GM21526 (cell line): ENCODE results near the gene HOXB13.

Source experiments
- ATAC-seq: cut with Tn5 transposase; IDR thresholded peaks from one replicate; pipeline ENCODE4 v1.9.1; 2021; ENCODE audit warnings: moderate library complexity; ENCODE audit not compliant: unreplicated experiment, low FRiP score

HOXB13 gene

DNA sequence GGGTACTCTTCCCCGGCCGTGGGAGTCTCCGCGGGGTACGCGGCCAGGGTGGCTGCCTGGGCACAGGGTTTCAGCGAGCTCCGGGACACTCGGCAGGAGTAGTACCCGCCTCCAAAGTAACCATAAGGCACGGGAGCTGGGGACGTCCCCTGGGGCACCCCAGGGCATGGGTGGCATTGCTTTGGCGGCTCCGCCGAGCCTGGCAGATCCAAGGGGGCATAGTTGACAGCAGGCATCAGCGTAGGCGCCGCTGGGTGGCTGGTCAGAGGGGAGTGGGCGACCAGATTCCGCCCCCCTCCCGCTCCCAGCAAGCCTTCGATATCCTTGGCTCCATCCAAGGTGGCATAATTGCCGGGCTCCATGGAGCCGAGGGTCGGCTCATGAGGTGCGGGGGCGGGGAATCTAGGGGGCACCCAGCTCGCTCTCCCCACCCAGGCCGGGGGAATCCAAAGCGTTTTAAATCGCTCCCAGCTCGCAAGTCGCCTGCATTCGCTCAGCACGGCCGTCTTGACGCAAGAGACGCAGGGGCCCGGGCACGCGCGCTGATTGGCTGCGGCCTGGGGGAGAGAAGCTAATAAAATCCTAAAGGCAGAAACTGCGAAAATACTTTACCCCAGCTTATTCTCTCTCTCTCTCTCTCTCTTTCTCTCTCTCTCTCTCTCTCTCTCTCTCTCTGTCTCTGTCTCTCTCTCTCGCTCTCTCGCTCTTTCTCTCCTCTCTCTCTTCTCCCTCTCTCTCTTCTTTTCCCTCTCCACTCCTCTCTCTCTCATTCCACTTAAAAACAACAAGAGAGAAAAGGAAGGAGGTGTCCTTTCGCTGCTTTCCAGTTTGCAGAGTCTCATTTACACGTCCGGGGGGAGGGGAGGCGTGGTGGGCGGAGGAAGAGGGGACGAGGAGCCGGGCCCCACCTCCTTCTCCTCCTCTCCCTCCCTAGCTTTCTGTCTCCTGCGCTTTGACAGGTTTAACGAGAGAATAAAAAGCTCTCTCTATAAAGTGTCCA, at the start of gene HOXB13:
TSS of gene HOXB13 (minus strand) at position 519 of the 1,000 bp plus-strand sequence. CDS start at position 362, 157 bp downstream.
- no peak for ATAC-seq

DNA sequence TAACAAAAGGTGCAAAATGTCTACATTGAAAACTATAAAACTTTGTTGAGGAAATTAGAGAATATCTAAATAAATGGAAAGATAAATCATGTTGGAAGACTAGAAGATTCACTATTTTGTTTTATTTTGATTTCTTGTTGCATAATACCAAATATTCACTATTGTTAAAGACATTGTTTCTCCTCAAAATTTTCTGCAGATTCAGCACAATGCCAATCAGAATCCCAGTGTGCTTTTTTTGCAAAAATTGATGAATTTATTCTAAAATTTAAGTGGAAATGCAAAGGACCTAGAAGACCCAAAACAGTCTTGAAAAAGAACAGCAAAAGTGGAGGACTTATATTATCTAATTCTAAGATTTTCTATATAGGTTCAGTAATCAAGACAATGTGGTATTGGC, 48.1 kb upstream of the HOXB13 start:
- no peak for ATAC-seq

DNA sequence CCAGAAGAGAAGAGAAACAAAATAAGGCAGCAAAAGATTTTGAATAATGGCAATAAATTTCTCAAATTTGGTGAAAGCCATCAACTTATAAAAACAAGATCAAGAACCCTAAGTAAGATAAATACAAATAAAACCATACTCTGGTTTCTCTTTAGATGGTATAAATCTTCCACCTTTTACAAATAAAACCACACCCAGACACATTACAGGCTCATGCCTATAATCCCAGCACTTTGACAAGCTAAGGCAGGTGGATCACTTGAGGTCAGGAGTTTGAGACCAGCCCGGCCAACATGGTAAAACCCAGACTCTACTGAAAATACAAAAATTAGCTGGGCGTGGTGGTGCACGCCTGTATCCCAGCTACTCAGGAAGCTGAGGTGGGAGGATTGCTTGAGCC, 44.7 kb upstream of the HOXB13 start:
- no peak for ATAC-seq

DNA sequence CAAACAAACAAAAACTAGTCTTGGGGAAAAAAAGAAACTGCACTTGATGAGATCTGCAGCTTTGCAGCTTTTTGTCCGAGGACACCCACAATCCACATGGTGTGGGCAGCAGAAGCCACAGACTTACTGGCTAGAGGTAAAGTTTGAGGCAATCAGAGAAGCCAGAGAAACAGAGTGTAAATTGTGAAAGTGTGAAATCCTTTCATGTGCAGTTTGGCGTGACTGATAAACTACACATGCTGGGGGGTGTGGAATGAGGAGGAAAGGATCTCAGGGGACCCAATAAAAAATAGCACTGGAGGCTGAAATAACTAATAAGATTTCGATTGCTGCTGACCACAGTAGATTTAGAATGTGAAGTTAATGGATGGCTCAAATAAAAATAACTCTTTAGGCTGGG, 42.4 kb upstream of the HOXB13 start:
- ATAC-seq: no peak

DNA sequence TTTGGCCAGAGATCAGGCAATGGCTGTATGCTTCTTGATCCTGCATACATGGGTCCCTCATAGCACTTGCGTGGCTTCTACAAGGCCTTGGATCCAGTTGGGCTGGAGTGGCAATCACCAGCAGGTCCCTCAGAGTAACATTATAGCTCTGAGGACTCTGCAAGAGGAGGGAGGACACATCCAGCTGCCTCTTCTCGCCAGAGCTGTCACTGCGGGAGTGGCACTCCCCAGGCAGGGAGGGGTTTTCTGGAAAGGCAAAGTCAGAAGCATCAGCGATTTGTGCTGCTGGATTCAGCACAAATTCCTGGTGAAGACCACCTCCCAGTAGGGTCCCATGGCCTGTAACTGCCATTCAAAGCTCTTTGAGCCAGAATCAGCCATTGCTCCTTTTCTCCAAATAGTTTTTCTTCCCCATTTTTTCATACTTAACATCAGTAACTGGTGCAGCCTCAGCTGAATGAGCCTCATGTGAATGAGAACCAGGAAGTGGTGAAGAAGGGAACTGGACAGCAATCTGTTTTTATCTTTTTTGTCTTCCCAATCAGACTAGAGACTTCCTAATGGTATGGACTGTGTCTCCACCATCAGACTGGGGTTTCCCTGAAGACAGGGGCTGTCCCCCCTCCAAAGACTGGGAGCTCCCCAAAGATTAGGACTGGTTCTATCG, 40.6 kb upstream of the HOXB13 start:
- ATAC-seq: no peak

DNA sequence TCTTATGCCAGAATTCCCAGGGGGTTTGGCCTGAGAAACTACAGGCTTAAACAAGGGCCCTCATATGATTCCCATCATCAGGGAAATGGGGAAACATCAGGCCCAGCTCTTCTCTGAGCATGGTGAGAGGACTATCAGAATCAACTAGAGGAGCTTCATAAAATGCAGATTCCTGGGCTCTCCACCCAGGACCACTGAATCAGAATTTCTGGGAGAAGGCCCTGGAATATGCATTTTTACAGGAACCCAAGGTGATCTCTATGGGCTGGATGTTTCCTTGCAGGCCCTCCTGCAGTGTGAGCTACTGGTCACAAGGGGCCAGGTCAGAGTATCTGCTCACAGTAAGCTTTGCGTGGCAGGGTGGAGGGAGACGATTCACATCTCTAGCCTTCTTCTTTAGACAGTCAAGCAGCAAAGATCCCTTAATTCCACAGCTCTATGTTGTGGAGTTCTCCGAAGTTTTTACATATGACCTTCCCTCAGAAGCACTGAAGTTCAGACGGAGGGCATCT, 38.8 kb upstream of the HOXB13 start:
- ATAC-seq: no peak

DNA sequence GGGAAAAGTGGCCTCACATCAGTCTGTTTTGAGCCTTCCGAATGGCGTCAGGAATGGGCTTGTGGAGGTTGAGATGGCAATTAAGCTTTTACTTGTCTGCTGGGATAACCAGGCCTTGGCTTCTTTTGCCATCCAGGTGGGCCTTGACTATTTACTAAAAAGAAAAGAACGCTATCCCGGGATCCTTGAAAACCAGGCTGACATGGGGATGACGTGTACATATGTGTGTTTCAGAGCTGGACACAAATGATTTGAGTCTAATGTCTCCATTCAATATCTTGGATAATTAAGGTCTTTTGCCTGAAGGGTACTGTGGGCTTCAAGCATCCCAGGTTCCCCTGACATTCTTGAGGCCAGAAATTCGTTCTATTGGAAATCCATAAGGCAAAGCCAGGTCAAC, 32.6 kb upstream of the HOXB13 start:
- no peak for ATAC-seq

DNA sequence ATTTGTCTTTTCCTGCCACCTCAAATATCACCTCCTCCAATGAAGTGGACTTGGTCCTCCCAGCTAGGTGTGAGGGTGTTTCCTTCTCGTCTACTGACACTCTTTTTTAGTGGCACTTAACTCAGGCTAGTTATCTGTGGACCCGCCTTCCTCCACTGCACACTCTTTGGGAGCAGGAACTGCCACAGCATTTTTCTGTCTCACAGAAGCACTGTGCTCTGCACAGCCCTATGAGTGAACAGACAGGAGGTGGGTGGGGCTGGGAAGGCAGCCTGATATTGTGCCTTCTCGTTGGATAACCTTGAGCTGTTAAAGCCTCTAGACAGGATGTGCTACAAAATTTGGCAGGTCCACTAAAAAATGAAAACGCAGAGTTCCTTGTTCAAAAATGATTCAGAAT, 31.9 kb upstream of the HOXB13 start:
- no peak for ATAC-seq

DNA sequence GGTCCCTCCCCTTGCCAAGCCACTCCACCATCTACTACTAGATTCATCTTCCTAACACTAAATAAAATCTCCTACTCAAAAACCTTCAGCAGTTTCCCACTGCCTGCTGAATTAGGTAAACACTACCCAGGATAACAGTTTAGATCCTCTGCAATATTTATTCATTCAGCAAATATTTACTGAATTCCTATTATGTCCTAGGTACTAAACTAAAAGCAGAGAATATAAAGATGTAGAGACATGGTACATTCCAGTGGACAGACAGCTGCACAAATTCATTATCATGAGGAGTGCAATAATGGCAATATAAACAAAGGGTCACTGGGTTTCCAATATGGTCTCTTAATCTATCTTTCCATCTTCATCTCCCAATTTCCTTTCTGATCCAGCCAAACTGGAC, 30.7 kb upstream of the HOXB13 start:
- ATAC-seq: no peak

DNA sequence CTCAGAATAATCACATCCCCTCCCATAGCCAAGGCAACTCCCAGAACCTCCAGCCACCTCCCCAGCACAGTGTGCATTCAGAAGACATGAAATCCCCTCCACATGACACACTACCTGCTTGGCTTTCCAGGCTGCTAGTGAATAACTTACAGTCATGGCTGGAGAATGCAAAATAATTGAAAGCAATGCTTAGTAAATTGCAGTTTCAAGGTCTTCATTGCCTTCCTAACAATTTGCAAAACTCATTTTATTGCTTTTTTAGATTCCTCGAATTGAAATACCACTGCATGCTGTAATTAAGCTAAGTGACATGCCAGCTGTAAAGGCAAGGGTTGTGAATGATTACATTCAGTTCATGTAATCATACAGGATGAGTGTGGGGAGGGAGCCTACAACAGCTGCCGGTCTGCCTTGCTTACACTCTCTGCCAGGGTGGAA, 29.0 kb upstream of the HOXB13 start:
- ATAC-seq: no peak

DNA sequence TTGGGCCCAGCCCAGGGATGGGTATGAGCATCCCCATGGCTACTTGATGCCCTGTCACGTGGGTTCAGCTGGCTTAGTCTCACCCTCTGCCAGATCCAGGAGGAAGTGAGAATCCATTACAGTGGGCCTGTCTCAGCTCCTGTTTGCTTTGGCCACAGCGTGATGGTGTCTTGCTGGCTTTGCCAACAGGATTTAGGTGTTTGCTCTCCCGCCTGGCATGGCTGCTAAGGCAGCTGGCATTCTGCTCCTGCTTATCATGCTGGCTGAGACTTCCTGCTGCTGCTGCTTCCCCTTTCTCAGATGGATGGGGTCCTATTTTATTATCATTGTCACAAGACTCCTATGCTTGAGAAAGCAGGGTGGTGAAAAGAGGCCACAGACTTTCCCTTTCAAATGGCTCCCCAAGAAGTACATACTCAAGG, 28.3 kb upstream of the HOXB13 start:
- no peak for ATAC-seq

DNA sequence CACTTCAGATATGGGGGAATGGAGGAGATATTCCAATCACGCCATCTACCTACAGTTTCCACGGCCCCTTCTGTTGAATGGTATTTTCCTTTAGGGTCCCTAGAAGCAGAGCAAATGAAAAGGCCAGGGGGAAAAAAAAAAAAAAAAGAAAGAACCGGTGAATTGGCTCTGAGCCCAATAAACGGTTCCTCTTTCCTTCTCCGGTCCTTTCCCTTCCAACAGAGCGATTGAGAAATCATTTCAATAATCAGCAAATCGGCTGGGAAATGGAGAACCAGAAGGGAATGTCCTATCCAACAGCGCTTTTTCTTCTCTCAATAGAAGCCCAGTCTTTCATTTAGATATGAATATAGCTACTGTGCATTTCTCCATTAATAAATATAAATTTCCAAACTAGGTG, 26.8 kb upstream of the HOXB13 start:
- no peak for ATAC-seq

DNA sequence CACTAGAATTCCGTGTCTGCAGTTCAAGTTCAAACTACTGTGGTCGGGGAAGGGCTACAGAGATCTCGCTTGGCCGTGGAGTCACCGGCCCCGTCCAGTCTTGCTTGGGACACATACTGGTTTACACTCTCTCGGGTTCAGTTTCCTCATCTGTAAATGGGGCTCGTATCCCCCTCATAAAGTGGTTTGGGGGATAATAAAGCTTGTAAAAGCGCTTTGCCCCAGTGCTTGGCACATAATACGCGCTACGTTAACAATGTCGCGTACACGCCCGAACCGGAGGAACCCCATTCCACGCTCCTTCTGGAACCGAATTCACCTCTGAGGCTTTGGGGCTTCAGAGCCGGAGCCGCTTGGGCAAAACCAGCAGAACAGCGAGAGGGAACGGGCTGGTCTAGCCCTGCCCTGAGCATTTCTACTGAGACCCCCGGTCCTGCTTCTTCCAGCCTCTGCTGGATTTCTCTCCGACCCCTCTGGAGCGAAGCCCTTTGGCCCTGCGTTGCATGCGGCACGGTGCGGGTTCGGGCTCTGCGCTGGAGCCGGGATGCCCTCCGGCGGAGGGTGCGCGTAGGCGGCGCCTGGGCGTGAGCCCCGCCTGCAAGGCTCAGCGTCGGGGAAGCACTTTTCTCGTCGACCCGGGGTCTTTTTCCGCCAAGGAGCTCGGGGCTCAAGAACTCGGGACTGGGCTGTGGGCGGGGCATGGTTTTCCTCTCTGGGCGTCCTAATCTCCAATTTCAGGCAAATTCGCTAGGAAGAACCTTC, 26.1 kb upstream of the HOXB13 start:
- no peak for ATAC-seq

DNA sequence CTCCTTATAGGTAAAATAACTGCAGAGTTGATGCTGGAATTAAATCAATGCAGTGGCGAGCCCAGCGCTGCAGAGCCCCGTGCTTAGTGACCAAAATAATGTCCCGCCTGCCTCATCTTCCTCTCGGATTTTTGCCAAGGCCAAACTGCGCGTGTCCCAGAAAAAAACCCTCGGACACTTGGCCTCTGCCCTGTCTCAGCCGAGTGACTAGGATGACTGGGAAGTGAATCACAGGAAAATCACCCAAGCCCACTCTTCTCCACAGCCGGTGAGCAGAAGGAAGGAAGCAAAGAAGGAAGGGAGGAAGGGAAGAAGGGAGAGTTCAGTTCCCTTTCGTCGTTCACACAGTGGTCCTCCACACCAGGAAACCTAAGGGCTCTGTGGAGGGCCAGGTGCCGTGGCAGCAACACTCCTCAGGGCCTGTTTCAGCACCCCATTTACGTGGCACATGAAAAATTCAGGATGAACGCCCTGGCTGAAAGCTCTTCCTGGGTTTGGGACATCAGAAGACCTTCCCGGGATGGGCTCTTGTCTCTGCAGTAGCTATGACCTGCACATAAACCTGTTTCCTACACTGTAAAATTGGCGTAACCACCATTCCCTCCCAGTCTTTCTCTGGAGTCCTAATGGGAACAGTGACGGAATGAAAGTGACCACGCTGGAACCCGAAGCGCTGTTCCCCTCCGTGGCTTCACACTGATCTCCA, 25.4 kb upstream of the HOXB13 start:
- ATAC-seq: no peak

DNA sequence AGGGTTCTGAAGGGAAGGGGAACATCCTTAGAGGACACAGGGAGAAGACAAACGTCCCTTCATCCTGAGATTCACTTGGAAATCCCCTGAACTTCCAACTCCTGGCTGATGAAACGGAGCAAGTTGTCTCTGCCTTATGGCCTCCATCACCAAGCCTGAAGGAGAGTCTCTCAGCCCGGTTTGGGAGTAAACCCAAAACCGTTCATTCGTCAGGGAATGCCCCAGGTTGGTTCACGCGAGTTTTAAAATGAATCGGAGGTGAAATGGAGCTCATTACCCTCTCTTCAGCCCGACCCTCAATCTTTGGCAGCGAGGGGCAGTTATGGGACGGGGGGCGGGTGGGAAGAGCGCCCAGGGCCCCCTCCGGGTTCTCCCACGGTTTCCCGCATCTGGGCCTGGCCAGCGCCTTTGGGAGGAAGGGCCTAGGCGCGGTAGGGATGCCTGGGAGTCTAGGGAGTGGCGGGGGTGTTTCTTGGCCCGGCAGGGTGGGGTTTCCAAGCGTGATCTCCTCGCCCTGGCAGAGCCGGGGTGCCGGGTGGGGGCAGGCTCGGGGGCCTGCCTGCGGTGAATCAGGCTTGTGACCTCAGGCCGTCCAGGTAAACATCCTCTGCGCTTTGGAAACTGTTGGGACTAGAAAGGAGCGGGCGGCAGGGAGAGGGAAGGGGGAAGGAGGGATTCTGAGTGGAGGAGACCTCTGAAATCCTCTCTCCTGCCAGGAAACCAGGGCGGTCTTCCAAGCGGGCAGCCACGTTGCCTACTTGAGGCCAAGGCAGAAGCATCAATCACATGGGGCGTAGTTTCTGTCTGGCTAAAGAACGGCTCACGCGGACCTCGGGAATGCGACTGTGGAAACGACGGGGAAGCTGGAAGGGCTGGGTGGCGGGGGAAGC, 24.1 kb upstream of the HOXB13 start:
- ATAC-seq: no peak

DNA sequence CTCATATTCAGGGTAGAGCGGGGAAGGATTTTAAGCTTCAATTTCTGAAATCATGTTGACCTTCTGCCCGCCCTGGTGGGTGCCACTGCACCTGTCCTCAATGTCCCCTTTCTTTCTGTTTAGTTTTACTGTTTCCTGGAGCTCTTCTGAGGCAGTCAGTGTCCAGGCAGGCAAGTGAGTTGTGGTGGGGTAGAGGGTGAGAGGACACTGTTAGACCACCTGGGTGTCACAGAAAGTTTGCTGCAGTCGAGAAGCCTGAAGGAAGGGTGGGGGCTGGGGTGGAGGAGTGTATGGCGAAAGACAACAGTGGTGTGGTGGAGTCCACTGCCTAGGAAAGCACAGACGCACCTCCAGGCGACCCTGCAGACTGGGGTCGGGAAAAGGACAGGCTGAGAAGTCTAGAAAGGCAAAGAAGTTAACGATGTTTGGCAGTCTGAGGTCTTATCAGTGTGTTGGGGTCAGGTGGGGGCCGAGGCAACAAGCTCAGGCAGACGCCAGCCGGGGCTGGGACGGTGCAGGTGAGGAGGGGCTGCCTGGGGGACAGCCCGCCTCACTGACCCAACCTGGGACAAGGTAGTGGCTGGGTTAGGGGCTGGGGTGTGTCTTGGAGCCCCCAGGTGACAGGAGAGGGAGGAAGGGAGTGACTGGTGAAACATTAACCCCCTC, 23.3 kb upstream of the HOXB13 start:
- ATAC-seq: no peak

DNA sequence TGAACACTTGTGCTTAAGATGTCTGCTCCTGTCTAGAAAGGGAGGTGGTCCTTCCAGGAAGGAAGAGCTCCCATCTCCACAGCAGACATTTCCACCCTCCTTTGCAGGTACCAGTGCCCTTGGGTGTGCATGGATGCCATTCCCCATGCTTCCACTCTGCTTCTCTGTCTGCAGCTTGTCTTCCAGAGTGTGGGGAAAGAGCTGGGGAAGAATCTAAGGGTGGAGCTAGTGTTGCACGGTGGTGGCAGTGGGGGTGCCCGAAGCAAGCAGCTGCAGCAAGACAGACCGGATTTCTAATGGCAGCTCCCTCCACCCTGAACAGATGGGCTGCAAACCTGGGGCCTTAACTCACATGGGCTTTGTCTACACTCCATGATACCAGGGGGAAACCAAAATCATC, 22.6 kb upstream of the HOXB13 start:
- ATAC-seq: no peak
